Ecto neural progenitor cell (in vitro differentiated cells): ENCODE measurements around the gene DCP1B.

Source experiments
- DNase-seq: peaks from one replicate; pipeline ENCODE4 v3.0.0-alpha.2; 2018; ENCODE audit warnings: low spot score

The DCP1B gene

DNA sequence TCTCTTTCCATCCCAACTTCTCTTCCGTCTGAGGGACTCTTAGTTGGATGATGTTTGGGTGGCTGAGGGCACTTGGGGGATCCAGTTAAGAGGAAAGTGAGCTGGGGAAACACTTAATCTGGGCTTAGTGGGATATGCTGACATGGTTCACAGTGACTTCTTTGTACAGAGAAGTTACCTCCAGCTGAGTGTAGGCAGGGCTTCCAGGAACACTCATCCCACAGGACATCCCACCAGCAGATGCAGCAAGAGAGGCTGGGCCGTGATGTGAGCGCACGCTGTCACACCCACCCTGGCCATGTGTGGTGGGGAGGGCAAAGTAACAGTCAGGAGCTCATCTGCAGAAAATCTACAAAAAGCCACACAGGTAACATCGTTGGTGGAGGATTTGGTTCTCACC lies 85.0 kb downstream of the DCP1B start:
- DNase-seq, result peak; percentile 52

DNA sequence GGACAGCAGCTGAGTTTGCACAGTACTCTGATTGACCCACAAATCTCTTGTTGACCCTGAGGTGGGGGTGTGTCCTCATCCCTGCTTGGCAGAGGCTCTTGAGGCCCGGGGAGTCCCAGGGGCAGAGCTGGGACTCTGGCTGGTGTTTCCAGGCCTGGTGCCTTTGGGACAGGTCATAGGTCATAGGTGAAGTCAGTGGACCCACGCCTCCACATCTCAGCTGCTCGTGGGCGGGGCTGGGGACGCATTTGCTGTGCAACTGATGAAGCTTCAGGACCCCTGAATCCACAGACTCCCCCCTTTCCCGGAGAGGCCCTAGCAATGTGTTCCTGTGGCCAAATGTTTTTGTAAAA lies 85.4 kb downstream of the DCP1B start:
- no peak for DNase-seq

DNA sequence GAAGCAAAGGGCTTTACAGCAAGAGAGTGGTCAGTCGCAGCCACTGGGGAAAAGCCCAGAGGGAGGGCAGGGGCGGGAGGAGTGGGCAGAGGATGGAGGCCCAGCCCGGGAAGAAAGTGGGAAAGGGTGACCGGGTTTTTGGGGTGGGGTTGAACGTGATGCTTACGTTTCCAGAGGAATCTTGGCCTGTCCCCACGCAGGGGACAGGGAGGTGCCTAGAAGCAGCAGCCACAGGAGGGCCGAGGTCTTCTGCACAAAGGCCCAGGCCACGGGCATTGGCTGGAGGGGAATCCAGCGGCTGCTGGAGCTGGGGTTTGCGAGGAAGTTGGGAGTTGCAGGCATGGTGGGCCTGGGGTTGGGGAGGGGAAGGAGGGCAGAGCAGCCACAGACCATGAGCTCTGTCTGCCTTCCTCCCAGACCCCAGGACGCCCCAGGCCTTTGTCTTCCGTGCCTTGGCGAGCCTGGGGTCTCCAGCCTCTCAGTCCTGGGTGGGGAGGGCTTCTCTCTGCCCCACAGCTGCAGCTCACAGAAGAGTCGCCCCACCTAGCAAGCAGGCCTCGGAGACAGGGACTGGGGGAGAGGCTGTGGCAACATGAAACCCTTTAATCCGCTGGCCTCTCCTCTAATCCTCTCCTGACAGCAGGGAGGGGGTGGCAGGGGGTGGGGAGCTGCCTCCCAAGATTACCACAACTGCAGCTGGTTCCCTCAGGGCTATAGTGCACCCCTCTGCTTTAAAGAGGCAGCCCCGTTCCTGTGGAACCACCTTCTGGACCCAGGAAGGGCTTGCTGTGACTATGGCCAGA lies 86.0 kb downstream of the DCP1B start, which contains the start of gene CACNA2D4:
TSS of gene CACNA2D4 (minus strand) at position 572 of the 803 bp plus-strand sequence. CDS start at position 393, 179 bp downstream.
- peak; percentile 89 for DNase-seq

DNA sequence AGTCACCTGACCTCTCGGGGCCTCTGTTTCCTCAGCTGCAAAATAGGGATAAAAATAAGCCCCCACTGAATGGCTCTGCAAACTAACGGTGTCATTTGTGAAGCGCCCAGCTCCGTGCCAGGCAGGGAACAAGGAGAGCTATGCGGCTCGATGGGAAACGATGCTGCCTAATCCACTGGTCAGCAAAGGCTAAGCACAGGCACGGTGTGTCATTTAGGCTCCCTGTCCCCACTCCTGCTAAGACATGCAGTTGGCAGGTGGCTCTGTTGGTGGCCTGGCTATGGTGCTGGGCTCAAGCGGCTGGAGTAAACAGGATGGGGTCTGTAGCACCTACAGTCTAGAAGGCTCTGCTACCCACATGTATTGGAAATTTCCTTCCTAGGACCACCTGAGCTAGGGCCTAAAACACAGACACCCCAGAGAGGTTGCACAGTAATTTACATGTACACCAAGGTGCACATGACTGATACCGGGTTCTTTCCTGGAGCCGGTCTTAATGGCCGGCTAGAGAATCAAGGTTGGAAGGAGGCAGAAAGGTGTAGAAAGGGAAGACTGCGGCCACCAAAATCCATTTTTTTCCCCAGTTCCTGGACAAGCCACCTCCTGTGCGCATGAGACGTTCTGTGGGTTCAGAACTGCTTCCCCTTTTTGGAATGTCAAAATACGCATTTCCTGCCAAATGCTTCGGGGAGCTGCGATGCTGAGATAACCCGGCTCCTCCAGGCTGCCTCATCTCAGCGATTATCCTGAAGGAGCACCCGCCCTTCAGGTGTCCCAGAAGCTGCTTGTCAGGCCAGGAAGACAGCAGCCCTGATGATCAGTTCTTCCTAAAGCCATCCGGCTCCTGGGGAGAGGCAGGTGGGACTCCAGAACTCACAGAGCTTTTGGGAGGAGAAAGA lies 86.8 kb downstream of the DCP1B start:
- peak; percentile 45 for DNase-seq

DNA sequence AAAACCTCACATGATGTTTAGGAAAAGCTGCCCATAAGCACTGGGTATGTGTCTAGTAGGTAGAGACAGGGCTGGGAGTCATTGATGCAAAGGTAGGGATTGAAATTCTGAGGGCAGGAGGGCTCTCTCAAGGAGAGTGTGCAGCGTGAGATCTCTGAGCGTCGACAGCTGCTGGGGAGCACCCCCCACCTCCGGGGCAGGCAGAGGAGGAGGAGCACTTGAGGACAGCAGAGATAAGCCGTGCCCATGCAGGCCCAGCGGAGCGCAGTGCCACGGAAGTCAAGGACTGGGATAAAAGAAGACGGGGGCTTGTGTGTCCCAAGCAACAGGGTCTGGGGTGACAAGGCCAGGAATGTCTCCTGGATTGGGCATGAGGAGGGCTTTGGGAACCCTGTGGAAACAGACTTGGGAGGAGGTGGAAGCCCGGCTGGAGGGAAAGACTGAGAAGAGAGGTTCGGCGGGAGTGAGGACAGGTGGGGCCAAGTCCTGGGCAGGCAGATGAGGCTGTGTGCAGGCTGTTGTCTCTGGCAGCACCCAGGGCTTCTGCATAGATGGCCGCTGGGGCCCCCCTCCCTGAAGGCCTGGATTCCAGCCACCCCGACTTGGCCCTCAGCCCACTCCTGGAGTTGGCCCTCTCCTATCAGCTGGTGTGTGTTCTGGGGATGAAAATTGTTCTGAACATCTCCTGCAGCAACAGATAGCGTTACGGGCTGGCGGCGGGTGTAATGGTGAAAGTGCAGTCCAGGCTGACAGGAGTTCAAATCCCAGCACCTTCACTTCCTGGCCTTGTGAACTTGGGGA lies 87.7 kb downstream of the DCP1B start:
- peak; percentile 50 for DNase-seq

DNA sequence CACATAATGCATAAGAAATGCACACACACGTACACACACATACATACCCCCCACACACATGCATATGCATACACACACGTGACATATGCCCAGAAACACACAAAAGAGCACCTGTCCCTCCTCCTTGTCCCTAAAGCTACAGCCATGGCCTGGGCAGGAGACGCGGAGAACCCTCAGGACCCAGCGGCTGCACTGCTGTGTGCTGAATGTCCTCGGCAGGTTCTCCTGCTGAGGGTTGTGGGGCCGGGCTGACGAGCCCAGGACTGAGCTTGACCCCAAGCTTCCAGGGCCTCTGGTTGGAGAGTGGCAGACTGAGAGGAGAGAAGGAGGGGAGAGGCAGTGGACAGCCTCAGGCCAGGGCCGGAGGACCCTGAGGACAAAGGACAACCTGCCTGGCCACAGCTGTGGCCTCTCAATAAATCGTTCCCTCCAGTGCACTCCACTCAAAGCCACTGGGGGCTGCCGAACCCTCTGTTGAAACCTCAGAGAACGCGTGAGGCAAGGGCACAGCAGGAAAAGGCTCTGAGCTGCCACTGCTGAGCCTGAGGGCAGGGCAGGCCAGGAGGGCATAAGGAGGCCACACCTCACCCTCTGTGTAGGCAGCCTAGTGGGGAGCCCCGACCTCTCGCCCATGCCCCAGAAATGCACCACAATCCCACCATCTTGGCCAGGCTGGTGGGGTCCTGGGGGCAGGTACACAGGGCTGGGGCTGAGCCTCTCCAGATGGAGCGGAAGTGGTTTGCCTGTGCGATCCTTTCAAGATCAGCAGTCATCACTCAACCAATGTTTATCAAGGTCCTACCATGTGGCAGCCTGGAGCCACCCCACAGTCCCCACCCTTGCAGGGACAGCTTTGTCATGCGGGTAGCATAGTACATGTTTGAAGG lies 88.9 kb downstream of the DCP1B start:
- peak; percentile 55 for DNase-seq

DNA sequence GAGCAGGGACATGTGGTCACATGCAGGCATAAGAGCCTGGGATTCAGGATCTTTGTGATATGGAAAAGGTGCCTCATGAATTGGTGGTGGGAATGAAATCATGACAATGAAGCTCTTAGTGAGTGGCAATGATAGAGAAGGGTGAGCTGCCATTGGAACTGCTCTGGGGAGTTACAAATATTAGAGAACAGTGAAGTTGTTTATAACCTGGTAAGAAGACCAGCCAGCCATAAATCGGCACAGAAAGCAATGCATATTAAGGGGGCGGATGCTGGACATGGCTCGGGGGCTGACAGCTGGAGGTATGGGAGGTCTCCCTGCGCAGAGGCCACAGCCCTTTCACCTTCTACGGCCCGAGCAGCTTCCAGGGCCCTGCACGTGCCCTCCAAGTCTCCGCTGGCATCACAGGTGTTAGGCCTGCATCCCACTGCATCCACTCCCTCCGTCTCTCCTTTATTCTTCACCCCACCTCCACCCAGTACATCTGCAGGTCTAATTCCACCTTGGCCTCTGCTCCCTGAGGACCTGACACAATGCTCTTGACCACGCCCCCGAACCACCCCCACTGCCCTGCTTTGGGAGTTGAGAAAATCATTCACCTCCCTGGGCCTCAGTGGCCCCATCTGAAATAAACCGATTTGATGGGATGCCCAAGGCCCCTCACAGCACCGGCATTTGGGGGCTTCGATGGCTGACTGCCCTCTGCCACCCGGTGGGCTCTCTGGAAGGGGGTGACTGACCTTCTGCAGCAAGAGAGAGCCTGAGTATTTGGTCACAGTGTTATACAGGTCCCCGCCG lies 89.9 kb downstream of the DCP1B start:
- DNase-seq, result peak; percentile 47

DNA sequence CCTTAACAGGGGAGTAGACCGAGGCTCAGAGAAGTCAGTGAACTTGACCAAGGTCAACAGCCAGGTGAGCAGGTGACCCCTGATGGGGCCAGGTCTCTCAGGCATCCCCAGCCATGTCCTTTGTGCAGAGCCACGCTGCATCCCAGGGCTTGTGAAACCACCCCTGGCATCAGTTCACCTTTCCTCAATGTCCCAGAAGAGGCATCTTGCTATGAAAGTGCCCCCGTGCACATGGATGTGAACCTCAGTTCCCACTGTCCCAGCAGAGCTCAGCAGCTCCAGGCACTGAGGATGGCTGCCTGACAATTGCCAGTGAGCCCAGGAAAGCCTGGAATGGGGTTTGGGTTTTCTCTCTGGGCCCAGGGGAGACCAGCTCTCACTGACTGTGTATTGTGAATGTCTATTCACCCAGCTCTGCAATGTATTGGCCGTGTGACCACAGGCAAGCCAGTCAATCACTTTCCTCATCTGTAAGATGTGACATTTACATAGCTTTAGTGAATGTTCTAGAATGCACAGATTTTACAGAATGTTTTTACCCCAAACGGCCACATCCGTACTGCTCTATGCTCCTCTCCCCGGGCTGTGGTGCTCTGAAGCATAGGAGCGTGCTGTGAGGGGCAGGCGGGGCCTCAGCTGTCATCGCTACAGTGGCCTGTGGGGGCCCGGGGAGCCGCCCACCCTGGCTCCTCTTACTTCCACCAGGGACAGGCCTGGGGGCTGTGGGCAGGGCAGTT lies 90.7 kb downstream of the DCP1B start:
- DNase-seq, result peak; percentile 53

DNA sequence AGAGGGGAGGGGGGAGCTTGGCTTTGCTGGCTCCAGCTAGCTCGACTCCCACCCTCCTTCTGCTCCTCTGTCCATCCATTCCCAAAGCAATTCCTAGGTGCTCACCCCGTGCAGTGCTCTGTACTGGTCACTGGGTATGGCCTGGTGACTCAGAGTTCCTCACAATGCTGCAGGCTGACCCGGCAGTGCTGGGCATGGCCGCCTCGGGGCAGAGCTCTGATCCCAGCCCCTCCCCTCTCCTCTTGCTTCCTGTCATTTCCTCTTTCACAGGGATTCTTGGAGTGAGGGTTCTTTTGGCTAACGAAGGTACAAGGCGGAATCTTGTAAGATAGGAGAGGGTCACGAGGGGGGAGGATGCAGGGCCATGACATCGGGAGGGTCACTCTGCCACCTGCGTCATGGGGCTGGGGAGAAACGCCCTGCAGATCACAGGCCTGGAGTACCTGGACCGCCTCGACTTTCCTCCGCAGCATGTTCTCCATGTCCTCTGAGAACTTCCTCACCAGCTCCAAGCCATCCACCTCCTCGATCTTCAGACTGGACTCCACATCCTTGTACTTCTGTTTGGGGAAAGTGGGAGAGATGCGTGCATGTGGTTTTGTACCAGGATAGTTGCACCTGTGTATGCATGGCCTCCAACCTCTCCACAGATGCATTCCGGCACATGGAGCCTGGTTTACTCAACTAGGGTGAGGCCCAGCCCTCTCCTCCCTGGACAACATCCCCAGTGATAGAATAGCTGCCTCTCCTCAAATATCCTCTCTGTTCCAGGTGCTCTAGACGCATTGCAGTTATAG lies 91.5 kb downstream of the DCP1B start:
- peak; percentile 49 for DNase-seq

DNA sequence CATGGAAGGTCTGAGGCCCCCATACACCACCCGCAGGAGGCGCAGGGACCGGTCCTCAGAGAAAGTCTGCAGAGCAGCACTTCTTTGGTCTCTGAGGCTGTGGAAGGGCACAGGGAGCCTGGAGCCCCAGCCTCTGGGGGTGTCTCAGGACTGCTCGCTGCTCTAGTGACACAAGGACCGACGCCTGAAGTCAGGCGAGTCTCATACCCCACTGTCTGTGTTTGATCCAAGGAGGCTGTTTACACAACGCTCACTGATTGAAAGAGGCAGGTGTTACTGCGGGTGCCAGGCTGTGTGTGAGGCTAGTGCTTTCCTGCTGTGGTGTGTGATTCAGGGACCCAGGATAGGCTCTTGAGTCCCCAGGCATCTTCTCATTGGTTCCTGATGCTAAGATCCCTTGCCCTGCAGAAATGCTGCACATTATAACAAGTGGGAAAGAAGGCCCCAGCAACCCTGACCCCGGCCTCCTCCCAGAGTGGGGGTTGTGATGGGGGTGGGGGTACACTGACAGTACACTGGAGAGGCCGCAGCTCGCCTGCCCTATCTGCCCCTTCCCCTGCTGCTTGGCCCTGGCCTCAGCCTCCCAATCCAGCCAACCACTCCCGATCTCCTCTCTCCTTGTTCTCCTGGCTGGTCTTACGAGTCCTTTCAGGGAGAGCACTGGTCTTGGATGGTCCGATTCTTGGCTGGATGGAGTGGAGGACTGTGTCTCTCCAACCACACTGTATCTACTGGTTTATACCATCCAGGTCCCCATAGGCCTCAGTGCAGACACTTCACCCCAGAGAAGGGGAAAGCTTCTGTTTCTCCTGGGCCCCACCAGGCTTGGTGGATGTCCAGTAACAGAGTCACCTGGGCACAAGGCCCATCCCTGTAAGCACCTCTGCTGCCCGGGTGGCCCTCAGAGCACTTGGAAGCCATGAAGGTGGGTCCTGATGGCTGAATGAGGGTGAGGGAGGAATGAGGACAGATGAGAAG lies 92.4 kb downstream of the DCP1B start:
- DNase-seq, result peak; percentile 46

DNA sequence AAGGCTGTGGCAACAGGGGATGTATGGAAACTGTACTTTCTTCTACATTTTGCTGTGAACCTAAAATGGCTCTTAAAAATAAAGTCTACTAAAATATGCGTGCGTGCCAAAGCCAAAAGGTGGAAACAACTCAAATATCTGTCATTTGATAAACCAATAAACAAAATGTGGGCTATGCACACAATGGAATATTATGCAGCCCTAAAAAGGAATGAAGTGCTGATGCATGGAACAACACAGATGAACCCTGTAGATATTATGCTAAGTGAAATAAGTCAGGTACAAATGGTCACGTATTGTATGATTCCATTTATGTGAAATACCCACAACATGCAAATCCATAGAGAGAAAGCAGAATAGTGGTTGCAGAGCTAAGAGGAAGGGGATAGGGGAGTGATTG lies 93.8 kb downstream of the DCP1B start:
- DNase-seq, result no peak

DNA sequence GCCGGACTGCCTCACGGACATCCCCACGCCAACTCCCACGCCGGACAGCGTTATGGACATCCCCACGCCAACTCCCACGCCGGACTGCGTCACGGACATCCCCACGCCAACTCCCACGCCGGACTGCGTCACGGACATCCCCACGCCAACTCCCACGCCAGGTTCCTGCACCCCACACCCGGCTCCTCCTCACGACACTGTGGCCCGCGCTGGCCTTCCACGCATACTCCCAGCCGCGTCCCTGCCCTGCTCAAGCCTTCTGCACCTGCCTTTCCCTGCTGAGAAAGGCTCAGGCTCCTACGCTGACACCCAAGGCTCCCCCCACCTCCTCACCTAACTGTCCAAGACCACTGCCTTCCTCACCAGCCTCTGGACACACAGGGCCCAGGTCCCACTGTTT lies 95.5 kb downstream of the DCP1B start:
- peak; percentile 31 for DNase-seq

DNA sequence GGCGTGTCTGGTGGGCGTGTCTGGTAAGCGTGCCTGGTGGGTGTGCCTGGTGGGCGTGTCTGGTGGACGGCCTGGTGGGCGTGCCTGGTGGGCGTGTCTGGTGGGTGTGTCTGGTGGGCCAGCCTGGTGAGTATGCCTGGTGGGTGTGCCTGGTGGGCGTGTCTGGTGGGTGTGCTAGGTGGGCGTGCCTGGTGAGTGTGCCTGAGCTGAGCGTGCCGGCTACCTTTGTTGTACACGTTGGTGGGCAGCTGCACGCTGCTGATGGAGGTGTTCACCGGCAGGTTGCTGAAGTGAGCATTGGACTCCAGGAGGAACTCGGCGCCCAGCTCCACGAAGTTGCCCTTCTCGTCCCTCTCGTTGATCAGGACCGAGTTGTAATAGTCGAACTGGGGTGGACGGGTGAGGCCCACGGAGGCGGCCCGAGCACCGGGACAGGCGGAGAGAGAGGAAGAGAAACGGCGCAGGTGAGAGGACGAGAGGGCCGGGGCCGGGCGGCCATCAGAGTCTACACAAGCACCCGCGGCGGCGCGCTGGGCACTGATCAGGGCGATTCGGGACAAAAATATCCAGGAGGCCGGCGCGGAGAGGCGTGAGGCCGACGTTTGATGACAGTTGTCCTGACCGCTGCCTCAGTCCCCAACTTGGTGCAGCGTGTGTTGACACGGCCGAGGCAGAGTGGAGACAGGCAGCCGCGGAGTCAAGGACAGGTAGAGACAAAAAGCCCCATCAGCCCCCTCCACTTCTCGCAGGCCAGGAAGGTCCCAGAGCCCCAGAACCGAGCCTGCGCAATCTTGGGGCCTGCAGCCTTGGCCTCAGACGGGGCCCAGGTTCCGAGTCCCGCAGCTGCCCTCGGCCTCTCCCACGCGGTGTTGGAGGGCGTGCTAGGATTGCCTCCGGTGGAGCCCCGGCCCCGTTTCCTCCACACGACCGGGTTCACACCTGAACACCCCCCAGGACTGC lies 96.3 kb downstream of the DCP1B start:
- DNase-seq, result peak; percentile 46

DNA sequence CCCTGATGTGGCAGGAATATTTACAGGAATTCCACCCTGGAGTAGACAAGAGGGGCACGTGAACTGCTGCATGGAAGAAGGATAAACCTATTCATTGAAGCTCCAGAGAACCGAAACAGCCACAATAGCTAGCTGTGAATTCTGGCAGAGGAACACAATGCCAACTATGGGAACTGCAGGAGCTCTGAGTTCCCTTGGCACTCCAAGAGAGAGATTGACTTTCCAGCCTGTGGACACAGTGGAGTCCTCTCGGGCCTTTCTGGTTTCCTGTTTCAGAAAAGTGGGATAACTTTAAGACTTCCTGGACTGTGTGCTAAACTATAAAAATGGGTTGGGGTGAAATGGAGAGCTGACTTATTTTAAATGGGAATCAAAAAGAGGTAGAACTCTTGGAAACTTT lies 97.7 kb downstream of the DCP1B start:
- DNase-seq, result no peak

DNA sequence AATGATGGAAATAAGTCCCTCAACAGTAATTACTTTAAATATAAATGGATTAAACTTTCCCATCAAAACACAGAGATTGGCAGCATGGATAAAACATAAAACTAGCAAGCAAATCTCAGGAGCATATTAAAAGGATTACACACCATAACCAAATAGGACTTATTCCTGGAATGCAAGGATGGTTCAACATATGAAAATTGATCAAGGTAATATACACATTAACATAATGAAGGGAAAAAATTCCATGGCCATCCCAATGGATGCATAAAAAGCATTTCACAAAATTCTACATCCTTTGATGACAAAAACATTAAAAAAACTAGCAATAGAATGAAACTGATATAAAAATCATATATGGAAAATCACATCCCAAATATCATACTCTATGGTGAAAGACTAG lies 99.4 kb downstream of the DCP1B start:
- DNase-seq, result no peak

DNA sequence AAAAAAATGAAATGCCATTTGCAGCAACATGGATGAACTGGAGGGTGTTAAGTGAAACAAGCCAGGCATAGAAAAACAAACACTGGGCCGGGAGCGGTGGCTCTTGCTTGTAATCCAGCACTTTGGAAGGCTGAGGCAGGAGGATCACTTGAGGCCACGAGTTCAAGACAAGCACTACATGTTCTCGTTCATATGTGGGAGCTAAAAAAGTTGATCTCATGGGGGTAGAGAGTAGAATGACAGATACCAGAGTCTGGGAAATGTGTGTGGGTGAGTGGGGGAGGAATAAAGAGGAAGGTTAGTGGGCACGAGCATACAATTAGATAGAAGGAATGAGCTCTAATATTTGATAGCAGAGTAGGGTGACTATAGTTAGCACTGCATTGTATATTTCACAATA lies 107.3 kb downstream of the DCP1B start:
- DNase-seq, result no peak
